ENCODE measurements around the gene UBTF.

UBTF gene

GRCh38 chr17:44167181-44167861, 52.2 kb downstream of the UBTF start:
- no peak for DNase-seq

DNA sequence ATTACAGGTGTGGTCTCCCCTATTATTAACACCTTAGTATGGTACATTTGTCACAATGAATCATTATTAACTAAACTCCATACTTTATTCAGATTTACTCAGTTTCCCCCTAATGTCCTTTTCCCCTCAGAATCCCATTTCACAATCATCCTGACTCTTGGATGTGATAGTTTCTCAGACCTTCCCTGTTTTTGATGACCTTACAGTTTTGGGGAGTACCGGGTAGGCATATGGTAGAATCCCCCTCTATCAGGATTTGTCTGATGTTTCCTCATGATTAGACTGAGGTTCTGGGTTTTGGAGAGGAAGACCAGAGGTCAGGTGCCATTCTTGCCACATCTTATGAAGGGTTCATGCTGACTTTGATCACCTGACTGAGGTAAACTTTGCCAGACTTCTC, 55.0 kb downstream of the UBTF start:
- DNase-seq: no peak

DNA sequence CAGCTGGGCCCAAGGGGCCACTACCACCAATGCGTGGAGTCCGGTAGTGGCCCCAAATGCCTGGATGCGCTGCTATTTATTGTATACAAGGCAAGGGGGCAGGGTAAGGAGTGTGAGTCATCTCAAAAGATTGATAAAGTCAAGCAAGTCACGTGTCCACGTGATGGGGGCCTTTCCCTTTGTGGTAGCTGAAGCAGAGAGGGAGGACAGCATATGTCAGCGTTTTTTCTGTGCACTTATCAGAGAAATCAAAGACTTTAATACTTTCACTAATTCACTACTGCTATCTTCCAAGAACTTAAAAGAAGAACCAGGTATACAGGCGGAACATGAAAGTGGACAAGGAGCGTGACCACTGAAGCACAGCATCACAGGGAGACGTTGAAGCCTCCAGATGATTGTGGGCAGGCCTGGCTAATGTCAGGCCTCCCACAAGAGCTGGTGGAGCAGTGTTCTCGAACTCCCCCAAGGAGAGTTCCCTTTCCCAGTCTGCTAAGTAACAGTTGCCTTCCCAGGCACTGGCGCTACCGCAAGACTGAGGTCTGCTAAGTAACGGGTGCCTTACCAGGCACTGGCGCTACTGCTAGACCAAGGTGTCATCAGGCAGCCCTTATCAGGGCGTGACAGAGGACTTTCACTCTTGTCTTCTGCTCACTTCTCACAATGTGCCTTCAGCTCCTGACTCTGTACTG, 59.8 kb downstream of the UBTF start:
- no peak for DNase-seq

- no peak for DNase-seq
Measured at GRCh38 chr17:44155488-44155887, 64.0 kb downstream of the UBTF start.
